Daoy (cell line): Measurements from ENCODE around the gene KRT83. TPM values are rescaled to one million over a fixed set of nuclear protein-coding genes. Genes with fewer than 3 reads are reported as not detected.

ENCODE experiments used
- total RNA-seq: library from RNA; depleted of rRNA; stranded (reverse); fragments of >200 nt; shearing (Covaris generic); gene quantifications from 2 replicates; pipeline ENCODE4 v1.2.3, GENCODE V29; 2014; rRNA removed

Gene KRT83
- total RNA-seq, 1 experiment from 2014 or later, result not detected

Other genes with a start within 250 kb of the KRT83 start
- gene SMIM41, start 241.7 kb downstream of the KRT83 start, total RNA-seq, result not detected in 2 replicates
- gene KRT80, start 129.4 kb downstream of the KRT83 start, total RNA-seq, result 4.4 and 5.5 TPM in 2 replicates
- 5.5 and 12.2 TPM in 2 replicates for gene KRT7, start 88.2 kb downstream of the KRT83 start, total RNA-seq
- gene KRT86, start 46.8 kb downstream of the KRT83 start, total RNA-seq, result 0.40 and 0.65 TPM in 2 replicates
- 0.74 and 1.0 TPM in 2 replicates for gene KRT81, start 29.9 kb downstream of the KRT83 start, total RNA-seq
- gene KRT85, start 46.1 kb upstream of the KRT83 start, total RNA-seq, result 0.80 TPM in 1 of 2 replicates, not detected in the other
- gene KRT84, start 64.3 kb upstream of the KRT83 start, total RNA-seq, result not detected in 2 replicates
- not detected in 2 replicates for gene KRT82, start 84.9 kb upstream of the KRT83 start, total RNA-seq
- 1.1 and 2.7 TPM in 2 replicates for gene KRT75, start 113.0 kb upstream of the KRT83 start, total RNA-seq
- not detected in 2 replicates for gene KRT6B, start 130.7 kb upstream of the KRT83 start, total RNA-seq
- gene KRT6C, start 152.4 kb upstream of the KRT83 start, total RNA-seq, result not detected in 2 replicates
- not detected in 2 replicates for gene KRT6A, start 171.9 kb upstream of the KRT83 start, total RNA-seq
- 0.36 TPM in 1 of 2 replicates, not detected in the other for gene KRT5, start 199.0 kb upstream of the KRT83 start, total RNA-seq
- not detected in 2 replicates for gene KRT71, start 231.7 kb upstream of the KRT83 start, total RNA-seq